CD8-positive, alpha-beta memory T cell (primary cell): ENCODE data around the gene OR2H2. TPM values are rescaled to one million over a fixed set of nuclear protein-coding genes. Genes with fewer than 3 reads are reported as not detected.

ENCODE experiments used
- CTCF ChIA-PET: fragments of 350-600 bp; sonication (Branson Sonifier 250); formaldehyde crosslinking; loops from one replicate; lab custom pipeline; 2021; ENCODE audit warnings: antibody characterized with exemption; lab: Charles Lee
- POLR2A ChIA-PET: fragments of 350-600 bp; sonication (Branson Sonifier 250); formaldehyde crosslinking; loops from one replicate; lab custom pipeline; 2021; ENCODE audit warnings: antibody characterized with exemption; lab: Charles Lee
- DNase-seq, 5 donors: peaks; one replicate each; pipeline versions ENCODE4 v3.0.0 to v3.0.0-alpha.2; 2020 to 2022; ENCODE audit warnings: mixed read lengths in 1 of 5
- H3K27ac ChIP-seq: one replicate; pipeline ENCODE4 v1.7.0; 2013; ENCODE audit warnings: low read depth, mild to moderate bottlenecking, low read length, moderate library complexity
- H3K27me3 ChIP-seq: 2 replicates; pipeline ENCODE4 v1.7.0; 2013; ENCODE audit warnings: low read length, mild to moderate bottlenecking; ENCODE audit not compliant: insufficient read depth, poor library complexity, severe bottlenecking
- H3K36me3 ChIP-seq: 2 replicates; pipeline ENCODE4 v1.7.0; 2013; ENCODE audit warnings: mild to moderate bottlenecking, low read length, moderate library complexity; ENCODE audit not compliant: insufficient read depth
- H3K4me1 ChIP-seq: 2 replicates; pipeline ENCODE4 v1.7.0; 2013; ENCODE audit warnings: mild to moderate bottlenecking, low read length, moderate library complexity; ENCODE audit not compliant: insufficient read depth
- H3K4me3 ChIP-seq: 2 replicates; pipeline ENCODE4 v1.7.0; 2013; ENCODE audit warnings: mild to moderate bottlenecking, low read length
- H3K9me3 ChIP-seq: 2 replicates; pipeline ENCODE4 v1.7.0; 2013; ENCODE audit warnings: mild to moderate bottlenecking, low read length
- H3K27ac Mint-ChIP-seq, 8 donors: one replicate each; pipeline ENCODE4 v1.8.0; 2020 to 2021; ENCODE audit warnings: mixed read lengths in 8 of 8, mild to moderate bottlenecking in 6 of 8, inconsistent platforms in 3 of 8, moderate library complexity in 3 of 8
- H3K27me3 Mint-ChIP-seq, 2 donors: one replicate each; pipeline ENCODE4 v1.8.0; 2020 to 2021; ENCODE audit warnings: mixed read lengths in 2 of 2, mild to moderate bottlenecking in 1 of 2, moderate library complexity in 1 of 2
- H3K36me3 Mint-ChIP-seq, 3 donors: one replicate each; pipeline ENCODE4 v1.8.0; 2020 to 2021; ENCODE audit warnings: mixed read lengths in 3 of 3, inconsistent platforms in 1 of 3, mild to moderate bottlenecking in 1 of 3
- H3K4me1 Mint-ChIP-seq, 3 donors: one replicate each; pipeline ENCODE4 v1.8.0; 2020 to 2021; ENCODE audit warnings: mixed read lengths in 3 of 3, inconsistent platforms in 1 of 3, mild to moderate bottlenecking in 1 of 3
- H3K4me3 Mint-ChIP-seq, 7 donors: one replicate each; pipeline ENCODE4 v1.8.0; 2020 to 2021; ENCODE audit warnings: mixed read lengths in 7 of 7, mild to moderate bottlenecking in 6 of 7, moderate library complexity in 4 of 7, inconsistent platforms in 2 of 7
- H3K9me3 Mint-ChIP-seq, 5 donors: one replicate each; pipeline ENCODE4 v1.8.0; 2020 to 2022; ENCODE audit warnings: mixed read lengths in 5 of 5, mild to moderate bottlenecking in 3 of 5, moderate library complexity in 2 of 5, inconsistent platforms in 1 of 5
- polyA plus RNA-seq: library from polyadenylated mRNA; unstranded; fragments of 300-500 nt; fragmentation: Illumina TruSeq; gene quantifications from one replicate; pipeline ENCODE4 v1.2.3, GENCODE V29; 2021
- total RNA-seq, 2 experiments: library from RNA; stranded (reverse); gene quantifications; one replicate each; pipeline ENCODE4 v1.2.3, GENCODE V29; 2021

Gene OR2H2
- total and polyA plus RNA-seq, 3 experiments from 2014 or later, result not detected

DNA sequence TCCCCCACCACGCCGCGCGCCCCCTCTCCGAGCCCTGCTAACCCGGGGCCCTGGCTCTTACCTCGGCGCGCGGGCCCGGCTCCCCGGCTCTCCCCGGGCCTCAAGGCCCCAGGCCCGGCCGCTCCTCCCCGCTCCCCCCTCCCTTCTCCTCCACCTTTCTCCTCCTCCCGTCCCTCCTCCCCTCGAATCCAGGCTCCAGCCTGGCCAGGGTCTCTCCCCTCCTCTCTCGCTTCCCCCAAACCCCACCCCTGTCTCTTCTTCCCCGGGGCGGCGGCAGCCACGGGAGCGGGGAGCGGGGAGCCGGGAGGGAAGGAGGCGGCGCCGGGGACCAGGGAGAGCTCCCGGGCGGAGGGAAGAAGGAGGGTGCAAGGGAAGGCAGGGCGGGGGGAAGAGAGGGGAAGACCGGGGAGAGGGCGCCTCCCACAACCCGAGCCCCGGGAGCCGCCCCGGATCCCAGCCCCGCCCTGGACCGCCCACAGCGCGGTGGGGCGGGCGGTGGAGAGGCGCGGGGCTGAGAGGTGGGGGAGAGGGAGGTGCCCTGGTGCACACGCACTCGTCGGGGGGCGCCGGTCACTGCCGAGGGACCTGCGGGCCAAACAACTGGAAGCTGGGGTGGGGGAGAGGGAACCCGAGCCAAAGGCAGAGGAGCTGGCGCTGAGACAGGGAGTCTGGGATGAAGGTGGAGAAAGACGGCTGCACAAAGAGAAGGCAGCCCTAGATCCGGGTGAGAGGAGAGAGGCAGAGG is 48.0 kb downstream of the OR2H2 start, which contains the start of gene GABBR1:
Gene GABBR1, minus strand, starts transcription at position 395 of the 745 bp plus-strand sequence. CDS start 798 bp downstream, outside the sequence.
- CTCF ChIA-PET, result interaction anchor here (1.8 to 2.2 kb wide), 3 partner anchors 9 to 21 kb away, joined by 5 to 16 read pairs (median 12); no protein-coding TSS in a partner anchor
- Histone ChIP-seq H3K27me3 (peaks cover 4% of the 10 kb centered on the region), H3K4me1 (peaks cover 29% of the 10 kb centered on the region), H3K27ac (peak within 1 kb of the TSS; percentile 25), H3K36me3 (no peaks in the 10 kb centered on the region), H3K9me3 (no peaks in the 10 kb centered on the region), H3K4me3 (peak within 1 kb of the TSS; percentile 66)
- Mint-ChIP-seq H3K27me3 (peaks cover 3 to 18% of the 10 kb centered on the region in 2 donors), H3K4me3 (peak within 1 kb of the TSS; percentile 83 to 97 (median 89)), H3K4me1 (peaks cover 37 to 48% (median 38%) of the 10 kb centered on the region in 3 donors), H3K36me3 (peaks cover 0 to 2% (median 1%) of the 10 kb centered on the region in 3 donors), H3K9me3 (no peaks in the 10 kb centered on the region), H3K27ac (peak within 1 kb of the TSS; percentile 53 to 96 (median 90))
- POLR2A ChIA-PET, result interaction anchor here (1.8 kb wide), 1 partner anchor 17 kb away, joined by 9 read pairs; no protein-coding TSS in a partner anchor
- DNase-seq, result peak; percentile 58 to 75 (median 66)

DNA sequence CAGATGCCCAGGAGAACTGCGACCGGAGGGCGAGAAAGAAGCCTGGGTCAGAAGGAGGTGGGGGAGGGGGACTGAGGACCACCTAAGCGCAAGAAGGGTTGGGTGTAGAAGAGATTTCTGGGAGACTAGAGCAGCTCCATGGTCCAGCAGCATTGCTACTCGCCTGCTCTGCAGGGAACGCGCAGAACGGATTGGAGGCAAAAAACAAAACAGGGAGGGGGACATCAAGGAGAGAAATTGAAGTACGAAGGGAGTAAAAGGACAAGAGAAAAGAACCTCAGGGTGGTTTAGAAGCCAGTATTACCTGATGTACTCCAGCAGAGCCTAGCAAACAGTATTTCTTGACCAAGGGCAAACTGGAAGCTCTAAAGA is 48.6 kb downstream of the OR2H2 start:
- H3K36me3 Mint-ChIP-seq, result peaks cover 0 to 2% (median 1%) of the 10 kb centered on the region in 3 donors
- no peak for DNase-seq
- ChIA-PET POLR2A (interaction anchor here (1.8 kb wide), 1 partner anchor 16 kb away, joined by 9 read pairs; no protein-coding TSS in a partner anchor), CTCF (interaction anchor here (0.5 to 2.2 kb wide), 4 partner anchors 8 to 28 kb away, joined by 3 to 16 read pairs (median 8); no protein-coding TSS in a partner anchor)
- H3K36me3 ChIP-seq, result no peaks in the 10 kb centered on the region
- peak overlapping the region; percentile 66 for H3K4me3 ChIP-seq
- H3K4me3 Mint-ChIP-seq, result peak overlapping the region; percentile 71 to 86 (median 80)
- H3K27me3 ChIP-seq, result peaks cover 4% of the 10 kb centered on the region
- H3K9me3 ChIP-seq, result no peaks in the 10 kb centered on the region
- H3K27ac ChIP-seq, result peak overlapping the region; percentile 25
- H3K27ac Mint-ChIP-seq, result peak overlapping the region; percentile 37 to 96 (median 77)
- peaks cover 29% of the 10 kb centered on the region for H3K4me1 ChIP-seq
- peaks cover 34 to 44% (median 34%) of the 10 kb centered on the region in 3 donors for H3K4me1 Mint-ChIP-seq
- no peaks in the 10 kb centered on the region for H3K9me3 Mint-ChIP-seq
- peaks cover 3 to 16% of the 10 kb centered on the region in 2 donors for H3K27me3 Mint-ChIP-seq

DNA sequence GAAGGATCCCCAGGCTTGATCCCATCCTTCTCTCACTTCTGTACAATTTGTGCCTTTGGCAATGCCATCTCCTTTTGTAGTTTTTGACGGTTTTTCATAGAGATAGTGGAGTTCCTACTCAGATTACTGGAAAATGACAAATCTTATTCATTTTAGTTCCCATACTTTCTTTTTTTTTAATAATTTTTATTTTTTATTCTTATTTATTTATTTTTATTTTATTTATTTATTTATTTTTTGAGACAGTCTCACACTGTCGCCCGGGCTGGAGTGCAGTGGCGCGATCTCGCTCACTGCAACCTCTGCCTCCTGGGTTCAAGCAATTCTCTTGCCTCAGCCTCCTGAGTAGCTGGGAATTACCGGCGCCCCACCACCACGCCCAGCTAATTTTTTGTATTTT is 52.3 kb downstream of the OR2H2 start:
- Mint-ChIP-seq H3K27me3 (peaks cover 0 to 4% of the 10 kb centered on the region in 2 donors), H3K36me3 (peaks cover 0 to 2% (median 0%) of the 10 kb centered on the region in 3 donors), H3K27ac (peak overlapping the region in 1 of 8 donors; percentile 2), H3K9me3 (no peaks in the 10 kb centered on the region), H3K4me1 (peaks cover 17 to 32% (median 17%) of the 10 kb centered on the region in 3 donors), H3K4me3 (no peak overlapping the region)
- ChIA-PET POLR2A (no interaction called here), CTCF (interaction anchor here (1.1 kb wide), 1 partner anchor 13 kb away, joined by 8 read pairs; no protein-coding TSS in a partner anchor)
- Histone ChIP-seq H3K9me3 (no peaks in the 10 kb centered on the region), H3K27ac (no peak overlapping the region), H3K27me3 (no peaks in the 10 kb centered on the region), H3K4me1 (peaks cover 25% of the 10 kb centered on the region), H3K4me3 (no peak overlapping the region), H3K36me3 (no peaks in the 10 kb centered on the region)
- DNase-seq, result no peak

Other genes with a start within 250 kb of the OR2H2 start
- gene OR5V1, start 216.3 kb upstream of the OR2H2 start, total RNA-seq, result not detected
- not detected for gene OR5V1, start 216.3 kb upstream of the OR2H2 start, polyA plus RNA-seq
- gene OR12D3, start 209.8 kb upstream of the OR2H2 start, total RNA-seq, result not detected
- gene OR12D3, start 209.8 kb upstream of the OR2H2 start, polyA plus RNA-seq, result not detected
- gene OR12D2, start 189.5 kb upstream of the OR2H2 start, total RNA-seq, result not detected
- gene OR12D2, start 189.5 kb upstream of the OR2H2 start, polyA plus RNA-seq, result not detected
- not detected for gene OR12D1, start 170.2 kb upstream of the OR2H2 start, total RNA-seq
- gene OR12D1, start 170.2 kb upstream of the OR2H2 start, polyA plus RNA-seq, result not detected
- not detected for gene OR10C1, start 145.8 kb upstream of the OR2H2 start, total RNA-seq
- gene OR10C1, start 145.8 kb upstream of the OR2H2 start, polyA plus RNA-seq, result not detected
- gene OR11A1, start 128.1 kb upstream of the OR2H2 start, total RNA-seq, result not detected
- gene OR11A1, start 128.1 kb upstream of the OR2H2 start, polyA plus RNA-seq, result not detected
- gene OR2H1, start 128.0 kb upstream of the OR2H2 start, total RNA-seq, result not detected
- not detected for gene OR2H1, start 128.0 kb upstream of the OR2H2 start, polyA plus RNA-seq
- not detected for gene MAS1L, start 97.2 kb upstream of the OR2H2 start, total RNA-seq
- gene MAS1L, start 97.2 kb upstream of the OR2H2 start, polyA plus RNA-seq, result not detected
- 1 to 10 TPM; 2.5 to 2.6 TPM for gene UBD, start 25.4 kb upstream of the OR2H2 start, total RNA-seq
- gene UBD, start 25.4 kb upstream of the OR2H2 start, polyA plus RNA-seq, result not detected
- gene GABBR1, start 48.1 kb downstream of the OR2H2 start, total RNA-seq, result 1 to 10 TPM; 8.3 to 8.8 TPM
- 0.45 TPM for gene GABBR1, start 48.1 kb downstream of the OR2H2 start, polyA plus RNA-seq
- not detected for gene MOG, start 72.0 kb downstream of the OR2H2 start, total RNA-seq
- gene MOG, start 72.0 kb downstream of the OR2H2 start, polyA plus RNA-seq, result not detected
- gene ZFP57, start 96.0 kb downstream of the OR2H2 start, total RNA-seq, result 1 to 10 TPM; 9.0 to 9.2 TPM
- 2.2 TPM for gene ZFP57, start 96.0 kb downstream of the OR2H2 start, polyA plus RNA-seq
- 100 to 1,000 TPM; 222 to 242 TPM for gene HLA-F, start 138.3 kb downstream of the OR2H2 start, total RNA-seq
- gene HLA-F, start 138.3 kb downstream of the OR2H2 start, polyA plus RNA-seq, result 500 TPM
- gene HLA-G, start 242.7 kb downstream of the OR2H2 start, total RNA-seq, result under 1 TPM; 0.59 to 0.69 TPM
- 3.2 TPM for gene HLA-G, start 242.7 kb downstream of the OR2H2 start, polyA plus RNA-seq